VCaP (cell line): ENCODE data around the gene GINS2.

Experiments
- H3K27ac ChIP-seq: fragments of 450-650 bp; 2 replicates; pipeline ENCODE4 v1.5.1; 2017
- TF ChIP-seq, protein P1 (sequence below): fragments of 450-650 bp; conservative IDR thresholded peaks from 2 replicates; pipeline ENCODE4 v1.5.1; 2017; ENCODE audit warnings: mild to moderate bottlenecking, moderate library complexity

Gene GINS2

DNA sequence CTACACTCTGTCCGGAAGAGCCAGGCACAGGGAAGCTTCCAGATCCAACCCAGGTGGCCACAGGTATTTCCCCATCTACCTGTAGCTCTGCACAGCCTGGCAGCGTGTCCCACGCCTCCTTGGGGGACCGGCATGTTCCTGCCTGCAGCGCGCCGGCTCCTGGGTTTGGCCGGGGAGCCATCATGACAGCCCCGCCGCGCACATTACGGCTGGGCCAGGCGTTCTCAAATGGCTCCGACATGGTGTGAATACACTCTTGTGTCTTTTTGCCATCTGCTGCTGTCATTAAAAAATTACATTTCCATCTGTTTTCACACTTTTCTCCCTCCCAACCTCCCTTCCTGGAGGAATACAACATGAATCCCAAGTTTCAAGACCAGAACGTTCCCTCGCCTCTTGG lies 8.0 kb upstream of the GINS2 start:
- TF ChIP-seq, protein P1, sequence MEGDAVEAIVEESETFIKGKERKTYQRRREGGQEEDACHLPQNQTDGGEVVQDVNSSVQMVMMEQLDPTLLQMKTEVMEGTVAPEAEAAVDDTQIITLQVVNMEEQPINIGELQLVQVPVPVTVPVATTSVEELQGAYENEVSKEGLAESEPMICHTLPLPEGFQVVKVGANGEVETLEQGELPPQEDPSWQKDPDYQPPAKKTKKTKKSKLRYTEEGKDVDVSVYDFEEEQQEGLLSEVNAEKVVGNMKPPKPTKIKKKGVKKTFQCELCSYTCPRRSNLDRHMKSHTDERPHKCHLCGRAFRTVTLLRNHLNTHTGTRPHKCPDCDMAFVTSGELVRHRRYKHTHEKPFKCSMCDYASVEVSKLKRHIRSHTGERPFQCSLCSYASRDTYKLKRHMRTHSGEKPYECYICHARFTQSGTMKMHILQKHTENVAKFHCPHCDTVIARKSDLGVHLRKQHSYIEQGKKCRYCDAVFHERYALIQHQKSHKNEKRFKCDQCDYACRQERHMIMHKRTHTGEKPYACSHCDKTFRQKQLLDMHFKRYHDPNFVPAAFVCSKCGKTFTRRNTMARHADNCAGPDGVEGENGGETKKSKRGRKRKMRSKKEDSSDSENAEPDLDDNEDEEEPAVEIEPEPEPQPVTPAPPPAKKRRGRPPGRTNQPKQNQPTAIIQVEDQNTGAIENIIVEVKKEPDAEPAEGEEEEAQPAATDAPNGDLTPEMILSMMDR = no peak
- no peak overlapping the region for H3K27ac ChIP-seq

DNA sequence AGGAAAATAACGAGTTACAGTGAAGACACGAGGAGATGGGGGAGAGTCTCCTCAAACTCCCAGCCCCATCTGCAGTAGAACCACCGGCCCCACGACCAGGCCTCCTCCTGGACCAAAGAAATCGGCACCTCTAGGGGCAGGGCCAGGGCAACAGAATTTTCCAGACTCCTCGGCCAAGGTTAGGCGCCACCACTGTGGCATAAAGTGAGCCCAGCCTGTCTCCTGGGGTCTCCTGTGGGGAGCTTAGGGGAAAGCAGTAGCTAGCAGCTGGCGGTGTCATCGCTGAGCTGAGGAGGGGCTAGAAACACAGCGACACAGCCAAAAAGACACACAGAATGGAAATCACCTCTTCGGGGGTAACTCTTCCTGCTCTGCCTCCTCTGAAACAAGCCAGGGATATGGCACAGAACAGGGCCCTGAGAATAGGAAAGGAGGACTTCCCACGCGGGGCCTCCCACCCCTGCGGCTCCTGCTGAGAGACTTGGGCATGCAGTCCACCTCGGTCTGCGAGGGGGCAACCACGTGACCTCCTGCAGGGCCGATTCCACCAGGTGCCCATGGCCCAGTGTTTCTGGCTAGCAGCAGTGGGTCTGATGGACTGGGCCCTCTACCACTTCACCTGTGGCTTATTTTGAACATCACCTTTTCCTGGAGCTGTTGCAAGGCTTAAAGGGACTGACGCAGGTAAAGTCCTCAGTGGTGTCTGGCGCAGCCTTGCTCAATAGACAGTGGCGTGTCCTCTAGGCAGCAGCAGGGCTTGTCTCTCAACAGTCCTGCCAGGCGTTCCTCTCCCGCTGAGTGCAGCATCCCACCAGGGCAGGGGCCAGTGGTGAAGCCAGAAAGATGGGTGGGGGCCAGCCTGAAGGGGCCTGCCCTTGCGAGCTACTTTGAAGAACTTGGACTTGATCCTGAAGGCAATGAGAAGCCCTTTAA lies 6.7 kb upstream of the GINS2 start:
- no peak overlapping the region for H3K27ac ChIP-seq
- TF ChIP-seq, protein P1 = no peak

DNA sequence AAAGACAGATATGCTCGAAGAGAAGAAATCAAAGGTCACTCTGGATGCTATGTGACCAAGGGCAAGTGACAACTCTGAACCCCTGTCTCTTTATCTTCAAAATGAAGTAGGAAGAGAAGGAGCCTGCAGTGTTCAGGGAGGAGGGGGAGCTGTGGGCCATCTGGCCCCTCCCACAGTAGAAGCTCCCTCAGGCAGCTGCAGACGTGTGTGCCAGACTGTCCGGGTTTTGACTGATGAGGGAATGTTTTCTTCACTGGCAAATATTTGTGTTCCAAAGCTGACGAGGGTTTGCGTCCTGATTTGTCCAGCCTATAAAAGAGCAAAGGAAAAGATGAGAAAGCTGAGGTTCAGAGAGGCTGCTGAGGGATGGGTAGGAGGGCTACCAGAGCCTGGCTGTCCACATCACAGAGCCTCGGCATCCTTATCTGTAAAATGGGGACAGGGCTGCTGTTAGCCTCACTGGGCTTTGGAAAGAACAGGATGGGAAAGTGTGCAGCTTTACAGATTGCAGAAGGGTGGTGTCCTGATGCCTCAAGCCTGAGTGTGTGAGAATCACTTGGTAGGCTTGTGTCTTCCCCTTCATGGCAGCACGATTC lies 1.8 kb upstream of the GINS2 start:
- TF ChIP-seq, protein P1 = no peak
- H3K27ac ChIP-seq = no peak overlapping the region

- TF ChIP-seq, protein P1 = no peak
- H3K27ac ChIP-seq = no peak overlapping the region
Measured at GRCh38 chr16:85689950-85690320, 1.2 kb upstream of the GINS2 start.

DNA sequence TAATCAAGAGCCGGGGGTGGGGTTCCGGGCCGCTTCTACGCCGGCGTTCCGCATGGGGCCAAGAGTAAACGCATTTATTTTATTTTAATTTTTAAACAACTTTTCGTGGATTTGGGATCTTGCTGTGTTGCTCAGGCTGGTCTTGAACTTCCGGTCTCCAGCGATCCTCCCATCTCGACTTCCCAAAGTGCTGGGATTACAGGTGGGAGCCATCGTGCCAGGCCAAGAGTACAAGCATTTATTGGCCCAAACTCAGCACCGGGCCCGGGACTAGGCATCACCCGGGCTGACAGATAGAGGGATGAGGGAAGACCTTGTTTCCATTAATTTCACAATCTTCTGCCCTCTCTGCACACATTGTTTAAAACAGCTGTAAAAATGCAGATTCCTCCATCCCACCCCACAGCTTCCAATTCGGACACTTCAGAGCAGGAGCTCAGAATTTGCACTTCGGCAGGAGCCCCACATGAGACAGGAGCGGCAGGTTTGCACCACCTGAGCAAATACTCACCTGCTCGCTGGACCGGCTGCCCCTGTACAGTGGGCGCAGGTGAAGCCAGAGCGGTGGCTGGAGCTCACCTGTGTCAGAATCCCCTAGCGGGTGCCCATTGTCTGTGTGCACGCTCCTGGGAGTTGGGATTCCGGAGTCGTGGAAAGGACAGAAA lies 663 bp upstream of the GINS2 start:
- H3K27ac ChIP-seq = no peak overlapping the region
- TF ChIP-seq, protein P1 = no peak

- TF ChIP-seq, protein P1 = no peak
- no peak overlapping the region for H3K27ac ChIP-seq
Measured at GRCh38 chr16:85687651-85688471, 893 bp downstream of the GINS2 start.
